HepG2 (cell line): ENCODE results near the gene SHLD1. TPM values are rescaled to one million over a fixed set of nuclear protein-coding genes. Genes with fewer than 3 reads are reported as not detected.

Experiments used
- CBX5 ChIP-seq: sonication (generic); formaldehyde crosslinking; IDR thresholded peaks from 2 replicates; pipeline ENCODE4 v1.4.0; 2020; ENCODE audit warnings: missing genetic modification reagents, borderline replicate concordance
- CEBPB ChIP-seq: IDR thresholded peaks from 2 replicates; pipeline ENCODE4 v1.6.1; 2011; ENCODE audit warnings: low read depth, low read length, improper control_type of control experiment, borderline replicate concordance
- ELF3 ChIP-seq: IDR thresholded peaks from 2 replicates; pipeline ENCODE4 v1.6.1; 2016; ENCODE audit warnings: missing genetic modification reagents, missing compliant biosample characterization
- ETV6 ChIP-seq: sonication (generic); formaldehyde crosslinking; conservative IDR thresholded peaks from 2 replicates; pipeline ENCODE4 v1.4.0; 2020; ENCODE audit warnings: missing genetic modification reagents
- FOSL2 ChIP-seq: sonication (generic); formaldehyde crosslinking; IDR thresholded peaks from 2 replicates; pipeline ENCODE4 v1.4.0; 2020; ENCODE audit warnings: missing genetic modification reagents
- HMG20A ChIP-seq: IDR thresholded peaks from 2 replicates; pipeline ENCODE4 v1.6.1; 2016; ENCODE audit warnings: borderline replicate concordance
- KLF16 ChIP-seq, 2 experiments: sonication (generic) in 1 of 2; formaldehyde crosslinking in 1 of 2; IDR thresholded peaks; 2 replicates each; pipeline versions ENCODE4 v1.6.1 to v1.8.0; 2016 to 2023; ENCODE audit warnings: missing genetic modification reagents in 2 of 2, missing compliant biosample characterization in 1 of 2
- MXI1 ChIP-seq: IDR thresholded peaks from 3 replicates; pipeline ENCODE4 v1.6.1; 2012; ENCODE audit warnings: low read depth, low read length, inconsistent platforms, borderline replicate concordance
- NFIC ChIP-seq: IDR thresholded peaks from 2 replicates; pipeline ENCODE4 v1.6.1; 2012; ENCODE audit warnings: mild to moderate bottlenecking, low read length, inconsistent platforms
- SAP130 ChIP-seq: IDR thresholded peaks from 2 replicates; pipeline ENCODE4 v1.6.1; 2016; ENCODE audit warnings: low read depth
- ZBTB38 ChIP-seq: sonication (generic); formaldehyde crosslinking; IDR thresholded peaks from 2 replicates; pipeline ENCODE4 v1.5.1; 2020; ENCODE audit warnings: mild to moderate bottlenecking, missing genetic modification reagents
- ZNF569 ChIP-seq: sonication (generic); formaldehyde crosslinking; IDR thresholded peaks from 2 replicates; pipeline ENCODE4 v1.5.0; 2020; ENCODE audit warnings: mild to moderate bottlenecking, missing genetic modification reagents, moderate library complexity, borderline replicate concordance
- polyA plus RNA-seq, 8 experiments: library from polyadenylated mRNA; depleted of rRNA in 3 of 8; stranded (reverse) in 7 of 8; unstranded in 1 of 8; fragments of >200 nt; fragmentation: Illumina TruSeq in 4 of 8; extraction: Trizol in 4 of 8; gene quantifications; 2 replicates each; pipeline versions ENCODE4 v1.2.1 to v1.2.3, GENCODE V29; 2011 to 2016; ENCODE audit warnings: low read depth in 4 of 8, missing spikeins in 1 of 8, mixed read lengths in 1 of 8; ENCODE audit not compliant: insufficient read depth in 1 of 8
- total RNA-seq, 5 experiments: library from RNA; depleted of rRNA; stranded (reverse); fragments of >200 nt; fragmentation: Illumina TruSeq; extraction: Trizol; gene quantifications; 2 replicates each; pipeline ENCODE4 v1.2.3, GENCODE V29; 2016; ENCODE audit warnings: low read depth in 1 of 5
- TF ChIP-seq, protein P1 (sequence below): IDR thresholded peaks from 2 replicates; pipeline ENCODE4 v1.6.1; 2016; ENCODE audit warnings: control low read depth
- TF ChIP-seq, protein P2 (sequence below): sonication (generic); formaldehyde crosslinking; IDR thresholded peaks from 2 replicates; pipeline ENCODE4 v1.4.0; 2020; ENCODE audit warnings: mild to moderate bottlenecking, missing genetic modification reagents
- TF ChIP-seq, protein P3 (sequence below): sonication (generic); formaldehyde crosslinking; IDR thresholded peaks from one replicate; pipeline ENCODE4 v1.5.1; 2020; ENCODE audit warnings: mild to moderate bottlenecking, missing genetic modification reagents; ENCODE audit errors: not compliant biosample characterization

Gene SHLD1
- total and polyA plus RNA-seq, 2 of the 13 experiments (the other 11 are each of a cell fraction or from before 2014, with no cell fraction given), result 8.9 to 10.0 TPM

DNA sequence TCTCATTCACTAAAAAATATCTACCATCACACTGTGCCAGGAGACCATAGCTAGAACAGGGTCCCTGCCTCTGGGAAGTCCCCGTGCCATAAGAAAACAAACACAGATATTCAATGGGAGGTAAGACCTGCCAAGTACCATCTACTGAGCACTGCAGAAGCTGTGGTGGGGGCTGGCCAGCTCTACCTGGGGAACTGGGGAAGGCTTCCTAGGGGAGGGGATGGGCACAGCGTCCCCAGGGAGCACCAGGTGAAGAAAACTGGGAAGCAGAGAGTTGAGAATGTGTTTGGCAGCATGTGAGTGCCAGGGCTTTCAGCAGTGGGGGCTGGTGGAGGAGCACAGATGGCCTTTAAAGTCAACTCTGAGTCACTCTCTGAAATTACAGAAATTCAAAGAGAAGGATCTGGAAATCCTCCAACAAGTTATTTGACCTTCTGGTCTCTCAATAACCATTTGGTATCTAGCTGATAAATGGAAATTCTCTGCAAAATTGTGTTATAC is 85.2 kb downstream of the SHLD1 start (continued):
- TF ChIP-seq ETV6 (CRISPR knock-in tag), result no peak
- TF ChIP-seq HMG20A (CRISPR knock-in tag), result peak; percentile 37; the same call in 1 of the 2 replicates
- TF ChIP-seq, protein P1, sequence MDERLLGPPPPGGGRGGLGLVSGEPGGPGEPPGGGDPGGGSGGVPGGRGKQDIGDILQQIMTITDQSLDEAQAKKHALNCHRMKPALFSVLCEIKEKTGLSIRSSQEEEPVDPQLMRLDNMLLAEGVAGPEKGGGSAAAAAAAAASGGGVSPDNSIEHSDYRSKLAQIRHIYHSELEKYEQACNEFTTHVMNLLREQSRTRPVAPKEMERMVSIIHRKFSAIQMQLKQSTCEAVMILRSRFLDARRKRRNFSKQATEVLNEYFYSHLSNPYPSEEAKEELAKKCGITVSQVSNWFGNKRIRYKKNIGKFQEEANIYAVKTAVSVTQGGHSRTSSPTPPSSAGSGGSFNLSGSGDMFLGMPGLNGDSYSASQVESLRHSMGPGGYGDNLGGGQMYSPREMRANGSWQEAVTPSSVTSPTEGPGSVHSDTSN (CRISPR knock-in tag), result no peak
- no peak for TF ChIP-seq KLF16 (CRISPR knock-in tag; IDR thresholded peaks at IDR 0.05)
- TF ChIP-seq CEBPB, result no peak
- peak; percentile 17; the same call in 1 of the 2 replicates for TF ChIP-seq SAP130 (CRISPR knock-in tag)
- peak; percentile 15; the same call in 1 of the 3 replicates for TF ChIP-seq MXI1
- peak; percentile 55 for TF ChIP-seq ELF3 (CRISPR knock-in tag)
- TF ChIP-seq ZNF569, result no peak
- TF ChIP-seq, protein P2, sequence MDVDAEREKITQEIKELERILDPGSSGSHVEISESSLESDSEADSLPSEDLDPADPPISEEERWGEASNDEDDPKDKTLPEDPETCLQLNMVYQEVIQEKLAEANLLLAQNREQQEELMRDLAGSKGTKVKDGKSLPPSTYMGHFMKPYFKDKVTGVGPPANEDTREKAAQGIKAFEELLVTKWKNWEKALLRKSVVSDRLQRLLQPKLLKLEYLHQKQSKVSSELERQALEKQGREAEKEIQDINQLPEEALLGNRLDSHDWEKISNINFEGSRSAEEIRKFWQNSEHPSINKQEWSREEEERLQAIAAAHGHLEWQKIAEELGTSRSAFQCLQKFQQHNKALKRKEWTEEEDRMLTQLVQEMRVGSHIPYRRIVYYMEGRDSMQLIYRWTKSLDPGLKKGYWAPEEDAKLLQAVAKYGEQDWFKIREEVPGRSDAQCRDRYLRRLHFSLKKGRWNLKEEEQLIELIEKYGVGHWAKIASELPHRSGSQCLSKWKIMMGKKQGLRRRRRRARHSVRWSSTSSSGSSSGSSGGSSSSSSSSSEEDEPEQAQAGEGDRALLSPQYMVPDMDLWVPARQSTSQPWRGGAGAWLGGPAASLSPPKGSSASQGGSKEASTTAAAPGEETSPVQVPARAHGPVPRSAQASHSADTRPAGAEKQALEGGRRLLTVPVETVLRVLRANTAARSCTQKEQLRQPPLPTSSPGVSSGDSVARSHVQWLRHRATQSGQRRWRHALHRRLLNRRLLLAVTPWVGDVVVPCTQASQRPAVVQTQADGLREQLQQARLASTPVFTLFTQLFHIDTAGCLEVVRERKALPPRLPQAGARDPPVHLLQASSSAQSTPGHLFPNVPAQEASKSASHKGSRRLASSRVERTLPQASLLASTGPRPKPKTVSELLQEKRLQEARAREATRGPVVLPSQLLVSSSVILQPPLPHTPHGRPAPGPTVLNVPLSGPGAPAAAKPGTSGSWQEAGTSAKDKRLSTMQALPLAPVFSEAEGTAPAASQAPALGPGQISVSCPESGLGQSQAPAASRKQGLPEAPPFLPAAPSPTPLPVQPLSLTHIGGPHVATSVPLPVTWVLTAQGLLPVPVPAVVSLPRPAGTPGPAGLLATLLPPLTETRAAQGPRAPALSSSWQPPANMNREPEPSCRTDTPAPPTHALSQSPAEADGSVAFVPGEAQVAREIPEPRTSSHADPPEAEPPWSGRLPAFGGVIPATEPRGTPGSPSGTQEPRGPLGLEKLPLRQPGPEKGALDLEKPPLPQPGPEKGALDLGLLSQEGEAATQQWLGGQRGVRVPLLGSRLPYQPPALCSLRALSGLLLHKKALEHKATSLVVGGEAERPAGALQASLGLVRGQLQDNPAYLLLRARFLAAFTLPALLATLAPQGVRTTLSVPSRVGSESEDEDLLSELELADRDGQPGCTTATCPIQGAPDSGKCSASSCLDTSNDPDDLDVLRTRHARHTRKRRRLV (CRISPR knock-in tag), result no peak
- peak; percentile 53; the same call in 1 of the 2 replicates for TF ChIP-seq CBX5 (CRISPR knock-in tag)
- TF ChIP-seq, protein P3, sequence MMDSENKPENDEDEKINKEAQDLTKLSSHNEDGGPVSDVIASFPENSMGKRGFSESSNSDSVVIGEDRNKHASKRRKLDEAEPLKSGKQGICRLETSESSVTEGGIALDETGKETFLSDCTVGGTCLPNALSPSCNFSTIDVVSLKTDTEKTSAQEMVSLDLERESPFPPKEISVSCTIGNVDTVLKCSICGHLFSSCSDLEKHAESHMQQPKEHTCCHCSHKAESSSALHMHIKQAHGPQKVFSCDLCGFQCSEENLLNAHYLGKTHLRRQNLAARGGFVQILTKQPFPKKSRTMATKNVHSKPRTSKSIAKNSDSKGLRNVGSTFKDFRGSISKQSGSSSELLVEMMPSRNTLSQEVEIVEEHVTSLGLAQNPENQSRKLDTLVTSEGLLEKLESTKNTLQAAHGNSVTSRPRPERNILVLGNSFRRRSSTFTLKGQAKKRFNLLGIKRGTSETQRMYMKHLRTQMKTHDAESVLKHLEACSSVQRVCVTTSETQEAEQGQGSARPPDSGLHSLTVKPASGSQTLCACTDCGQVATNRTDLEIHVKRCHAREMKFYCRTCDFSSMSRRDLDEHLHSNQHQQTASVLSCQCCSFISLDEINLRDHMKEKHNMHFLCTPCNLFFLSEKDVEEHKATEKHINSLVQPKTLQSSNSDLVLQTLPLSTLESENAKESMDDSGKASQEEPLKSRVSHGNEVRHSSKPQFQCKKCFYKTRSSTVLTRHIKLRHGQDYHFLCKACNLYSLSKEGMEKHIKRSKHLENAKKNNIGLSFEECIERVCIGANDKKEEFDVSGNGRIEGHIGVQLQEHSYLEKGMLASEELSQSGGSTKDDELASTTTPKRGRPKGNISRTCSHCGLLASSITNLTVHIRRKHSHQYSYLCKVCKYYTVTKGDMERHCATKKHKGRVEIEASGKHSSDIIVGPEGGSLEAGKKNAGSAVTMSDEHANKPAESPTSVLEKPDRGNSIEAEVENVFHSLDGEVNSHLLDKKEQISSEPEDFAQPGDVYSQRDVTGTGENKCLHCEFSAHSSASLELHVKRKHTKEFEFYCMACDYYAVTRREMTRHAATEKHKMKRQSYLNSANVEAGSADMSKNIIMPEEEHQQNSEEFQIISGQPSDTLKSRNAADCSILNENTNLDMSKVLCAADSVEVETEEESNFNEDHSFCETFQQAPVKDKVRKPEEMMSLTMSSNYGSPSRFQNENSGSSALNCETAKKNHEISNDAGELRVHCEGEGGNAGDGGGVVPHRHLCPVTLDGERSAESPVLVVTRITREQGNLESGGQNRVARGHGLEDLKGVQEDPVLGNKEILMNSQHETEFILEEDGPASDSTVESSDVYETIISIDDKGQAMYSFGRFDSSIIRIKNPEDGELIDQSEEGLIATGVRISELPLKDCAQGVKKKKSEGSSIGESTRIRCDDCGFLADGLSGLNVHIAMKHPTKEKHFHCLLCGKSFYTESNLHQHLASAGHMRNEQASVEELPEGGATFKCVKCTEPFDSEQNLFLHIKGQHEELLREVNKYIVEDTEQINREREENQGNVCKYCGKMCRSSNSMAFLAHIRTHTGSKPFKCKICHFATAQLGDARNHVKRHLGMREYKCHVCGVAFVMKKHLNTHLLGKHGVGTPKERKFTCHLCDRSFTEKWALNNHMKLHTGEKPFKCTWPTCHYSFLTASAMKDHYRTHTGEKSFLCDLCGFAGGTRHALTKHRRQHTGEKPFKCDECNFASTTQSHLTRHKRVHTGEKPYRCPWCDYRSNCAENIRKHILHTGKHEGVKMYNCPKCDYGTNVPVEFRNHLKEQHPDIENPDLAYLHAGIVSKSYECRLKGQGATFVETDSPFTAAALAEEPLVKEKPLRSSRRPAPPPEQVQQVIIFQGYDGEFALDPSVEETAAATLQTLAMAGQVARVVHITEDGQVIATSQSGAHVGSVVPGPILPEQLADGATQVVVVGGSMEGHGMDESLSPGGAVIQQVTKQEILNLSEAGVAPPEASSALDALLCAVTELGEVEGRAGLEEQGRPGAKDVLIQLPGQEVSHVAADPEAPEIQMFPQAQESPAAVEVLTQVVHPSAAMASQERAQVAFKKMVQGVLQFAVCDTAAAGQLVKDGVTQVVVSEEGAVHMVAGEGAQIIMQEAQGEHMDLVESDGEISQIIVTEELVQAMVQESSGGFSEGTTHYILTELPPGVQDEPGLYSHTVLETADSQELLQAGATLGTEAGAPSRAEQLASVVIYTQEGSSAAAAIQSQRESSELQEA (CRISPR knock-in tag), result no peak
- TF ChIP-seq FOSL2, result peak; percentile 91
- no peak for TF ChIP-seq ZBTB38 (CRISPR knock-in tag)
- TF ChIP-seq NFIC, result peak; percentile 49; the same call in 1 of the 2 replicates
